IMR-90 (cell line): Measurements from ENCODE around the gene KLF1. TPM values are rescaled to one million over a fixed set of nuclear protein-coding genes. Genes with fewer than 3 reads are reported as not detected.

ENCODE experiments used
- ATAC-seq: fragments of 200-7000 bp; cut with Tn5 transposase; 2 replicates; pipeline ENCODE4 v1.9.1; 2020; ENCODE audit warnings: low read depth, mild to moderate bottlenecking, moderate library complexity
- BruUV-seq: library from RNA; stranded (reverse); fragments of 400-500 nt; replicated peaks from 2 replicates; lab custom pipeline; 2021; lab: Mats Ljungman, UMichigan
- CTCF ChIA-PET: fragments of 300-600 bp; formaldehyde crosslinking; extraction: SDS; loops from one replicate; lab custom pipeline; 2021; ENCODE audit warnings: antibody characterized with exemption; lab: Yijun Ruan, JAX
- POLR2A ChIA-PET: fragments of 300-600 bp; sonication (Branson Sonifier 250); formaldehyde crosslinking; loops from one replicate; lab custom pipeline; 2022; ENCODE audit warnings: antibody characterized with exemption; ENCODE audit not compliant: unreplicated experiment; lab: Charles Lee
- DNase-seq: peaks from one replicate; pipeline ENCODE4 v3.0.0; 2013
- H2AFZ ChIP-seq: replicated peaks from 2 replicates; pipeline ENCODE3; 2013; ENCODE audit warnings: low read length, mild to moderate bottlenecking; ENCODE audit not compliant: poor library complexity
- H2AK5ac ChIP-seq: 2 replicates; pipeline ENCODE4 v1.6.1; 2013; ENCODE audit warnings: low read depth, low read length, inconsistent platforms
- H2AK9ac ChIP-seq: replicated peaks from 2 replicates; pipeline ENCODE3; 2013; ENCODE audit warnings: mild to moderate bottlenecking, low read depth, low read length, moderate library complexity; ENCODE audit not compliant: poor library complexity
- H2BK120ac ChIP-seq: 2 replicates; pipeline ENCODE4 v1.6.1; 2013; ENCODE audit warnings: low read depth, low read length, inconsistent platforms
- H2BK15ac ChIP-seq: 3 replicates; pipeline ENCODE4 v1.6.1; 2013; ENCODE audit warnings: low read depth, low read length, inconsistent platforms
- H2BK20ac ChIP-seq: 2 replicates; pipeline ENCODE4 v1.6.1; 2013; ENCODE audit warnings: low read depth, mild to moderate bottlenecking, inconsistent platforms, low read length, moderate library complexity
- H2BK5ac ChIP-seq: 2 replicates; pipeline ENCODE4 v1.6.1; 2013; ENCODE audit warnings: mild to moderate bottlenecking, low read depth, low read length, inconsistent platforms; ENCODE audit not compliant: poor library complexity, severe bottlenecking
- H3K14ac ChIP-seq: replicated peaks from 2 replicates; pipeline ENCODE4 v1.6.1; 2013; ENCODE audit warnings: low read depth, low read length, inconsistent platforms
- H3K18ac ChIP-seq: 2 replicates; pipeline ENCODE4 v1.6.1; 2013; ENCODE audit warnings: low read depth, low read length, control low read depth
- H3K23ac ChIP-seq: 2 replicates; pipeline ENCODE4 v1.6.1; 2013; ENCODE audit warnings: low read depth, low read length, inconsistent platforms
- H3K27ac ChIP-seq: 2 replicates; pipeline ENCODE4 v1.5.1; 2013; ENCODE audit warnings: mild to moderate bottlenecking, control low read depth, low read length; ENCODE audit not compliant: insufficient read depth
- H3K27me3 ChIP-seq: 2 replicates; pipeline ENCODE4 v1.6.1; 2013; ENCODE audit warnings: low read length; ENCODE audit not compliant: control insufficient read depth, insufficient read depth
- H3K36me3 ChIP-seq: 2 replicates; pipeline ENCODE4 v1.6.1; 2013; ENCODE audit warnings: low read length, mixed read lengths; ENCODE audit not compliant: control insufficient read depth, insufficient read depth
- H3K4ac ChIP-seq: 2 replicates; pipeline ENCODE4 v1.6.1; 2013; ENCODE audit warnings: low read depth, low read length, inconsistent platforms
- H3K4me1 ChIP-seq: 2 replicates; pipeline ENCODE4 v1.6.1; 2013; ENCODE audit warnings: low read length, mixed read lengths; ENCODE audit not compliant: control insufficient read depth, insufficient read depth
- H3K4me2 ChIP-seq: 2 replicates; pipeline ENCODE4 v1.6.1; 2013; ENCODE audit warnings: low read depth, mild to moderate bottlenecking, control low read depth, low read length, moderate library complexity
- H3K4me3 ChIP-seq: 2 replicates; pipeline ENCODE4 v1.5.1; 2013; ENCODE audit warnings: low read depth, mild to moderate bottlenecking, control low read depth, low read length, moderate library complexity; ENCODE audit not compliant: insufficient read depth
- H3K56ac ChIP-seq: 2 replicates; pipeline ENCODE4 v1.6.1; 2013; ENCODE audit warnings: low read length, inconsistent platforms; ENCODE audit not compliant: insufficient read depth; ENCODE audit errors: extremely low read depth
- H3K79me1 ChIP-seq, 2 experiments: 2 replicates each; pipeline ENCODE4 v1.6.1; 2013; ENCODE audit warnings: low read length in 2 of 2, inconsistent platforms in 1 of 2, low read depth in 1 of 2
- H3K9ac ChIP-seq: 2 replicates; pipeline ENCODE4 v1.6.1; 2013; ENCODE audit warnings: low read depth, low read length, control low read depth
- H3K9me1 ChIP-seq: 2 replicates; pipeline ENCODE4 v1.6.1; 2013; ENCODE audit warnings: low read length, inconsistent platforms; ENCODE audit not compliant: insufficient read depth
- H3K9me3 ChIP-seq: 2 replicates; pipeline ENCODE4 v1.6.1; 2013; ENCODE audit warnings: low read length; ENCODE audit not compliant: control insufficient read depth, insufficient read depth
- H4K20me1 ChIP-seq: 2 replicates; pipeline ENCODE4 v1.6.1; 2013; ENCODE audit warnings: low read length, inconsistent platforms; ENCODE audit not compliant: insufficient read depth
- H4K5ac ChIP-seq: 2 replicates; pipeline ENCODE4 v1.6.1; 2013; ENCODE audit warnings: mild to moderate bottlenecking, low read depth, low read length, control low read depth
- H4K8ac ChIP-seq, 2 experiments: 2 replicates each; pipeline ENCODE4 v1.6.1; 2013; ENCODE audit warnings: low read depth in 2 of 2, low read length in 2 of 2, control low read depth in 1 of 2, inconsistent platforms in 1 of 2
- H4K91ac ChIP-seq: 2 replicates; pipeline ENCODE4 v1.6.1; 2013; ENCODE audit warnings: low read depth, low read length, inconsistent platforms; ENCODE audit not compliant: insufficient read depth
- FOS ChIP-seq: fragments of 150-350 bp; IDR thresholded peaks from 2 replicates; pipeline ENCODE4 v1.6.1; 2016; ENCODE audit warnings: low read depth, low read length
- POLR2A ChIP-seq: IDR thresholded peaks from 2 replicates; pipeline ENCODE4 v1.6.1; 2012; ENCODE audit warnings: mild to moderate bottlenecking, low read depth, low read length
- RAD21 ChIP-seq: IDR thresholded peaks from 2 replicates; pipeline ENCODE4 v1.6.1; 2012; ENCODE audit warnings: low read length, improper control_type of control experiment
- USF2 ChIP-seq: fragments of 150-350 bp; IDR thresholded peaks from 2 replicates; pipeline ENCODE4 v1.6.1; 2017; ENCODE audit warnings: mild to moderate bottlenecking, antibody characterized with exemption, low read length, low read depth
- WGBS, 2 experiments: methylation state at CpG; one replicate each; pipeline versions ENCODE4 v1.1.5 to v1.1.7; 2013; ENCODE audit warnings: missing lambda C conversion rate in 2 of 2; ENCODE audit not compliant: insufficient read length in 1 of 2; ENCODE audit errors: extremely low coverage in 2 of 2; 5-methylcytosine and 5-hydroxymethylcytosine counted together
- dilution Hi-C: fragments of 300-500 bp; cut with HindIII; formaldehyde crosslinking; loops from one replicate; pipeline ENCODE4 v1.14.3; 2018; ENCODE audit warnings: low sequenced_read_pairs; ENCODE audit not compliant: unreplicated experiment
- in situ Hi-C: fragments of 300-500 bp; cut with MboI; formaldehyde crosslinking; loops from 3 replicates; pipeline ENCODE4 v1.14.3; 2019; ENCODE audit warnings: low sequenced_read_pairs, inconsistent platforms, mixed read lengths
- intact Hi-C: fragments of 100-400 bp; cut with micrococcal nuclease; formaldehyde crosslinking; loops from 2 replicates; pipeline ENCODE4 v1.10.0; 2022
- polyA plus RNA-seq, 3 experiments: library from polyadenylated mRNA; depleted of rRNA; stranded (reverse); fragments of >200 nt; gene quantifications; 2 replicates each; pipeline ENCODE4 v1.2.3, GENCODE V29; 2012; ENCODE audit warnings: low replicate concordance in 1 of 3
- total RNA-seq: library from RNA; depleted of rRNA; stranded (reverse); fragments of >200 nt; gene quantifications from 2 replicates; pipeline ENCODE4 v1.2.3, GENCODE V29; 2012
- TF ChIP-seq, protein P1 (sequence below): conservative IDR thresholded peaks from 2 replicates; pipeline ENCODE4 v1.5.1; 2012; ENCODE audit warnings: mild to moderate bottlenecking, low read depth, low read length, improper control_type of control experiment

Gene KLF1
- total and polyA plus RNA-seq, 2 of the 4 experiments (the other 2 are of a cell fraction) = not detected

DNA sequence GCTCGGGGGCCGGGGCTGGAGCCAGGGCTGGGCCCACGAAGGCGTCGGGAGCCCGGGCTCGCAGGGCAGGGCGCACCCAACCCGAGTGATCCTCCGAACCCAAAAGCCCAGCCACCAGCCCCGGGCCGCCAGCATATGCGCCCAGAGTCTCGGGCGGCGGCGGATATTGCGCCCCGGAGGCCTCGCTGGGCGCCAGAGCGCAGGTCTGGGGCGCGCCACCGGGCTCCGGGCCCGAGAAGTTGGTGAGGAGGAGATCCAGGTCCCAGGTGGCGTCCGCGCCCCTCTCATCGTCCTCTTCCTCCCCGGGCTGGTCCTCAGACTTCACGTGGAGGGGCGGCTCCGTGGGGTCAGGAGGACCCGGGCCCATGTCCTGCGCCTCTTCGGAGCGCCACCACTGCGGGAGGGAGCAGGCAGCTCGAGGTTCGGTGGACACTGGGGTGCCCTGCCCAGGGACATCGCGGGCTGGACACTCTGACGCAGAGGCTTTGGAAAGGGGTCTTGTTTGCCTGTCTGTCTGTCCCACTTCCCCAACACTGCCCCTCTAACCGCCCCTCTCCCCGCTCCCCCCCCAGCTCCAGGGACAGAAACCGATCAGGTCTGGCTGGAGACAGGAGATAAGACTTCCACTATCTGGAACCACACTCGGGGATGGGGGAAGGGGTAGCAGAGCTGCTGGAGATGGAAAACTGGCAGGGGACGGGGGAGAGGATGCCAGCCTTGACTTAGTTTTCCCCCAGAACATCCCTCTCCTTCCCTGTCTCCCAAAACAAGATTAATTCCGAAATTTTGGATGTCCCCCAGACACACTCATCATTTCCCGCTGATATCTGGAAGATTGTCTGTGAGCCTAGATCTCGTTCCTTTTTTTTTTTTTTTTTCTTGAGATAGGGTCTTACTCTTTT is 1.0 kb downstream of the KLF1 start (continued):
- no peak for TF ChIP-seq USF2

DNA sequence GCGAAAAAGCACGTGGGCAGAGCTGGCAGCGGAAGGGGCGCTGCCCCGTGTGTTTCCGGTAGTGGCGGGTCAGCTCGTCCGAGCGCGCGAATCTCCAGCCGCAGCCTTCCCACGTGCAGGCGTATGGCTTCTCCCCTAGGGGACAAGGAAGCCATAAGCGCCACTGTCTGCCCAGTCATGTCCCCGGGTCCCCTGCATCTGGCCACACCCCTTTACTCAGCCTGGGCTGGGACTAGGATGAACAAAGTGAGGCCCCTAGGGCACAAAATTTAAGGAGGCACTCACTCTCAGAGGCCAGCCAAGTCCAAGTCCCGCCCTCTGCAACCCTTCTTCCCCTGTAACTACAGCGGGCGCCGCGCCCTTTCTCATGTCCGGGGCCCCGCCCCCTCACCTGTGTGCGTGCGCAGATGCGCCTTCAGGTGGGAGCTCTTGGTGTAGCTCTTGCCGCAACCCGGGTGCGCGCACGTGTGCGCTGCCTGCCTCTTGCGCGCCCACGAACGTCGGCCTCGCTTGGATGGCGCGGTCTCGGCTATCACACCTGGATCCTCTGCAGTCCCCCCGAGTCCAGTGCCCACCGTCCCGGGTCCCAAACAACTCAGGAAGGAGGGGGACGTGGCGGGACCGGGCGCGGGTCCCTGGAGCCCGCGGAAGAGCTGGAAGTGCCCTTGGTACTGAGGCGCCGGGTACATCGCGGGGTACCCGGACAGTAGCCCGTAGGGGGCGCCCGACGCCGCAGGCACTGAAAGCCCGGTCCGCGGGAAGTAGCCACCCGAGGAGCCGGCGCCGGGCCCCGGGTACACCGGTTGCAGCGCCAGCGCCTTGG is 1.9 kb downstream of the KLF1 start:
- in situ Hi-C loops = no loop called here
- CTCF ChIA-PET = interaction anchor here (0.6 kb wide), 1 partner anchor 243 kb away, joined by 3 read pairs; no protein-coding TSS in a partner anchor
- H2AFZ ChIP-seq = peak overlapping the region; percentile 87
- peak overlapping the region; percentile 32 for H3K4me3 ChIP-seq
- peaks cover 13% of the 10 kb centered on the region for H3K9me3 ChIP-seq
- no peak overlapping the region for H2AK9ac ChIP-seq
- H3K27ac ChIP-seq = no peak overlapping the region
- POLR2A ChIA-PET = no interaction called here
- no peak overlapping the region for H4K5ac ChIP-seq
- no peak overlapping the region for H2BK5ac ChIP-seq
- BruUV-seq = no TSS peak
- H3K18ac ChIP-seq = no peak overlapping the region
- H3K9ac ChIP-seq = no peak overlapping the region
- H2BK20ac ChIP-seq = no peak overlapping the region
- no peak overlapping the region for H4K91ac ChIP-seq
- H2BK120ac ChIP-seq = no peak overlapping the region
- no peak overlapping the region for H3K4ac ChIP-seq
- no peak overlapping the region for H3K56ac ChIP-seq
- H3K36me3 ChIP-seq = no peaks in the 10 kb centered on the region
- intact Hi-C loops = no loop called here
- peak; percentile 62 for ATAC-seq
- no peaks in the 10 kb centered on the region for H3K9me1 ChIP-seq
- dilution Hi-C loops = no loop called here
- TF ChIP-seq POLR2A (no peak), FOS (no peak), USF2 (no peak), RAD21 (peak; percentile 42)
- TF ChIP-seq, protein P1, sequence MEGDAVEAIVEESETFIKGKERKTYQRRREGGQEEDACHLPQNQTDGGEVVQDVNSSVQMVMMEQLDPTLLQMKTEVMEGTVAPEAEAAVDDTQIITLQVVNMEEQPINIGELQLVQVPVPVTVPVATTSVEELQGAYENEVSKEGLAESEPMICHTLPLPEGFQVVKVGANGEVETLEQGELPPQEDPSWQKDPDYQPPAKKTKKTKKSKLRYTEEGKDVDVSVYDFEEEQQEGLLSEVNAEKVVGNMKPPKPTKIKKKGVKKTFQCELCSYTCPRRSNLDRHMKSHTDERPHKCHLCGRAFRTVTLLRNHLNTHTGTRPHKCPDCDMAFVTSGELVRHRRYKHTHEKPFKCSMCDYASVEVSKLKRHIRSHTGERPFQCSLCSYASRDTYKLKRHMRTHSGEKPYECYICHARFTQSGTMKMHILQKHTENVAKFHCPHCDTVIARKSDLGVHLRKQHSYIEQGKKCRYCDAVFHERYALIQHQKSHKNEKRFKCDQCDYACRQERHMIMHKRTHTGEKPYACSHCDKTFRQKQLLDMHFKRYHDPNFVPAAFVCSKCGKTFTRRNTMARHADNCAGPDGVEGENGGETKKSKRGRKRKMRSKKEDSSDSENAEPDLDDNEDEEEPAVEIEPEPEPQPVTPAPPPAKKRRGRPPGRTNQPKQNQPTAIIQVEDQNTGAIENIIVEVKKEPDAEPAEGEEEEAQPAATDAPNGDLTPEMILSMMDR = peak; percentile 52
- peaks cover 0 to 6% of the 10 kb centered on the region in 2 experiments; a peak in 1 of 4 replicates for H3K79me1 ChIP-seq
- H2BK15ac ChIP-seq = no peak overlapping the region
- H3K4me1 ChIP-seq = peaks cover 5% of the 10 kb centered on the region; the same call in 1 of the 2 replicates
- no peak overlapping the region for H2AK5ac ChIP-seq
- peak; percentile 28 for DNase-seq
- no peak overlapping the region for H4K8ac ChIP-seq
- WGBS, 2 experiments = 5% methylated on average over 45 of the region's 73 CpGs; no CpG with 5 or more reads in 1 of the 2 experiments
- no peak overlapping the region for H3K14ac ChIP-seq
- no peak overlapping the region for H3K23ac ChIP-seq
- peaks cover 40% of the 10 kb centered on the region for H3K27me3 ChIP-seq
- H3K4me2 ChIP-seq = peak overlapping the region; percentile 61
- H4K20me1 ChIP-seq = no peaks in the 10 kb centered on the region
